ENCODE data around the gene NBEA.

NBEA gene

GRCh38 chr13:35480346-35480745, 538.3 kb downstream of the NBEA start:
- peaks cover 5% of the 10 kb centered on the region; the same call in 1 of the 2 replicates for H3K4me1 ChIP-seq (ENCODE audit: insufficient read depth, low read length)
- H3K27ac ChIP-seq (ENCODE audit: low read length), result no peak overlapping the region
- H3K4me3 ChIP-seq (ENCODE audit: low read length), result no peak overlapping the region
- H3K9me3 ChIP-seq (ENCODE audit: insufficient read depth, low read depth, low read length), result no peaks in the 10 kb centered on the region
- peaks cover 47% of the 10 kb centered on the region for H3K27me3 ChIP-seq (ENCODE audit: insufficient read depth, low read length)
- H3K9ac ChIP-seq (ENCODE audit: low read depth, low read length), result no peak overlapping the region
- H3K36me3 ChIP-seq (ENCODE audit: insufficient read depth, low read depth, low read length), result no peaks in the 10 kb centered on the region

GRCh38 chr13:35481777-35482176, 539.7 kb downstream of the NBEA start:
- Histone ChIP-seq H3K27ac (ENCODE audit: low read length) (no peak overlapping the region), H3K4me3 (ENCODE audit: low read length) (no peak overlapping the region), H3K9ac (ENCODE audit: low read depth, low read length) (no peak overlapping the region), H3K36me3 (ENCODE audit: insufficient read depth, low read depth, low read length) (no peaks in the 10 kb centered on the region), H3K4me1 (ENCODE audit: insufficient read depth, low read length) (peaks cover 5% of the 10 kb centered on the region; the same call in 1 of the 2 replicates), H3K27me3 (ENCODE audit: insufficient read depth, low read length) (peaks cover 33% of the 10 kb centered on the region), H3K9me3 (ENCODE audit: insufficient read depth, low read depth, low read length) (no peaks in the 10 kb centered on the region)

- no peak overlapping the region for H3K9ac ChIP-seq (ENCODE audit: low read depth, low read length)
- H3K4me1 ChIP-seq (ENCODE audit: insufficient read depth, low read length), result peaks cover 5% of the 10 kb centered on the region; the same call in 1 of the 2 replicates
- no peaks in the 10 kb centered on the region for H3K36me3 ChIP-seq (ENCODE audit: insufficient read depth, low read depth, low read length)
- H3K4me3 ChIP-seq (ENCODE audit: low read length), result no peak overlapping the region
- no peaks in the 10 kb centered on the region for H3K9me3 ChIP-seq (ENCODE audit: insufficient read depth, low read depth, low read length)
- H3K27me3 ChIP-seq (ENCODE audit: insufficient read depth, low read length), result peaks cover 25% of the 10 kb centered on the region
- H3K27ac ChIP-seq (ENCODE audit: low read length), result no peak overlapping the region
Measured at GRCh38 chr13:35482527-35482926, 540.5 kb downstream of the NBEA start.

GRCh38 chr13:35483761-35484160, 541.7 kb downstream of the NBEA start:
- peaks cover 13% of the 10 kb centered on the region for H3K27me3 ChIP-seq (ENCODE audit: insufficient read depth, low read length)
- H3K4me1 ChIP-seq (ENCODE audit: insufficient read depth, low read length), result peaks cover 5% of the 10 kb centered on the region; the same call in 1 of the 2 replicates
- no peak overlapping the region for H3K27ac ChIP-seq (ENCODE audit: low read length)
- no peak overlapping the region for H3K4me3 ChIP-seq (ENCODE audit: low read length)
- no peaks in the 10 kb centered on the region for H3K36me3 ChIP-seq (ENCODE audit: insufficient read depth, low read depth, low read length)
- H3K9me3 ChIP-seq (ENCODE audit: insufficient read depth, low read depth, low read length), result no peaks in the 10 kb centered on the region
- no peak overlapping the region for H3K9ac ChIP-seq (ENCODE audit: low read depth, low read length)

GRCh38 chr13:35484384-35484783, 542.3 kb downstream of the NBEA start:
- no peak overlapping the region for H3K4me3 ChIP-seq (ENCODE audit: low read length)
- no peak overlapping the region for H3K27ac ChIP-seq (ENCODE audit: low read length)
- H3K27me3 ChIP-seq (ENCODE audit: insufficient read depth, low read length), result peaks cover 7% of the 10 kb centered on the region; the same call in 1 of the 2 replicates

GRCh38 chr13:35485424-35485823, 543.4 kb downstream of the NBEA start:
- Histone ChIP-seq H3K36me3 (ENCODE audit: insufficient read depth, low read depth, low read length) (no peaks in the 10 kb centered on the region), H3K4me3 (ENCODE audit: low read length) (no peak overlapping the region), H3K9me3 (ENCODE audit: insufficient read depth, low read depth, low read length) (no peaks in the 10 kb centered on the region), H3K27ac (ENCODE audit: low read length) (no peak overlapping the region), H3K27me3 (ENCODE audit: insufficient read depth, low read length) (no peaks in the 10 kb centered on the region), H3K4me1 (ENCODE audit: insufficient read depth, low read length) (no peaks in the 10 kb centered on the region), H3K9ac (ENCODE audit: low read depth, low read length) (no peak overlapping the region)

More at GRCh38 chr13:35484384-35484783, 542.3 kb downstream of the NBEA start:
- no peak overlapping the region for H3K9ac ChIP-seq (ENCODE audit: low read depth, low read length)
- H3K36me3 ChIP-seq (ENCODE audit: insufficient read depth, low read depth, low read length), result no peaks in the 10 kb centered on the region
- H3K9me3 ChIP-seq (ENCODE audit: insufficient read depth, low read depth, low read length), result no peaks in the 10 kb centered on the region
- H3K4me1 ChIP-seq (ENCODE audit: insufficient read depth, low read length), result peaks cover 5% of the 10 kb centered on the region; the same call in 1 of the 2 replicates

GRCh38 chr13:35489050-35489449, 547.0 kb downstream of the NBEA start:
- Histone ChIP-seq H3K9me3 (ENCODE audit: insufficient read depth, low read depth, low read length) (no peaks in the 10 kb centered on the region), H3K36me3 (ENCODE audit: insufficient read depth, low read depth, low read length) (no peaks in the 10 kb centered on the region), H3K4me1 (ENCODE audit: insufficient read depth, low read length) (no peaks in the 10 kb centered on the region), H3K27ac (ENCODE audit: low read length) (no peak overlapping the region), H3K4me3 (ENCODE audit: low read length) (no peak overlapping the region), H3K27me3 (ENCODE audit: insufficient read depth, low read length) (no peaks in the 10 kb centered on the region), H3K9ac (ENCODE audit: low read depth, low read length) (no peak overlapping the region)

- 0 out of 2 replicates have a peak, but pooled peaks cover 6% of the 10 kb centered on the region for H3K4me1 ChIP-seq (ENCODE audit: insufficient read depth, low read length)
- no peaks in the 10 kb centered on the region for H3K27me3 ChIP-seq (ENCODE audit: insufficient read depth, low read length)
- no peak overlapping the region for H3K9ac ChIP-seq (ENCODE audit: low read depth, low read length)
- H3K36me3 ChIP-seq (ENCODE audit: insufficient read depth, low read depth, low read length), result no peaks in the 10 kb centered on the region
- no peak overlapping the region for H3K4me3 ChIP-seq (ENCODE audit: low read length)
- H3K27ac ChIP-seq (ENCODE audit: low read length), result no peak overlapping the region
- H3K9me3 ChIP-seq (ENCODE audit: insufficient read depth, low read depth, low read length), result no peaks in the 10 kb centered on the region
Measured at GRCh38 chr13:35496006-35496405, 553.9 kb downstream of the NBEA start.

- H3K9ac ChIP-seq (ENCODE audit: low read depth, low read length), result no peak overlapping the region
- H3K27me3 ChIP-seq (ENCODE audit: insufficient read depth, low read length), result no peaks in the 10 kb centered on the region
- H3K36me3 ChIP-seq (ENCODE audit: insufficient read depth, low read depth, low read length), result no peaks in the 10 kb centered on the region
- H3K4me1 ChIP-seq (ENCODE audit: insufficient read depth, low read length), result 0 out of 2 replicates have a peak, but pooled peaks cover 6% of the 10 kb centered on the region
- H3K27ac ChIP-seq (ENCODE audit: low read length), result no peak overlapping the region
- H3K4me3 ChIP-seq (ENCODE audit: low read length), result no peak overlapping the region
- H3K9me3 ChIP-seq (ENCODE audit: insufficient read depth, low read depth, low read length), result no peaks in the 10 kb centered on the region
Measured at GRCh38 chr13:35496761-35497386, 554.8 kb downstream of the NBEA start.

- Histone ChIP-seq H3K27me3 (ENCODE audit: insufficient read depth, low read length) (no peaks in the 10 kb centered on the region), H3K4me3 (ENCODE audit: low read length) (no peak overlapping the region), H3K4me1 (ENCODE audit: insufficient read depth, low read length) (0 out of 2 replicates have a peak, but pooled peaks cover 6% of the 10 kb centered on the region), H3K27ac (ENCODE audit: low read length) (no peak overlapping the region), H3K9ac (ENCODE audit: low read depth, low read length) (no peak overlapping the region), H3K9me3 (ENCODE audit: insufficient read depth, low read depth, low read length) (no peaks in the 10 kb centered on the region), H3K36me3 (ENCODE audit: insufficient read depth, low read depth, low read length) (no peaks in the 10 kb centered on the region)
Measured at GRCh38 chr13:35498231-35498630, 556.2 kb downstream of the NBEA start.

GRCh38 chr13:35499196-35499662, 557.2 kb downstream of the NBEA start:
- Histone ChIP-seq H3K9me3 (ENCODE audit: insufficient read depth, low read depth, low read length) (no peaks in the 10 kb centered on the region), H3K4me3 (ENCODE audit: low read length) (no peak overlapping the region), H3K27me3 (ENCODE audit: insufficient read depth, low read length) (no peaks in the 10 kb centered on the region), H3K36me3 (ENCODE audit: insufficient read depth, low read depth, low read length) (no peaks in the 10 kb centered on the region), H3K9ac (ENCODE audit: low read depth, low read length) (no peak overlapping the region), H3K27ac (ENCODE audit: low read length) (no peak overlapping the region), H3K4me1 (ENCODE audit: insufficient read depth, low read length) (peaks cover 9% of the 10 kb centered on the region; the same call in 1 of the 2 replicates)

- no peak overlapping the region for H3K9ac ChIP-seq (ENCODE audit: low read depth, low read length)
- H3K4me3 ChIP-seq (ENCODE audit: low read length), result no peak overlapping the region
- peaks cover 10% of the 10 kb centered on the region; the same call in 1 of the 2 replicates for H3K4me1 ChIP-seq (ENCODE audit: insufficient read depth, low read length)
- H3K27ac ChIP-seq (ENCODE audit: low read length), result no peak overlapping the region
- no peaks in the 10 kb centered on the region for H3K27me3 ChIP-seq (ENCODE audit: insufficient read depth, low read length)
- no peaks in the 10 kb centered on the region for H3K36me3 ChIP-seq (ENCODE audit: insufficient read depth, low read depth, low read length)
- no peaks in the 10 kb centered on the region for H3K9me3 ChIP-seq (ENCODE audit: insufficient read depth, low read depth, low read length)
Measured at GRCh38 chr13:35499676-35500075, 557.6 kb downstream of the NBEA start.
